SK-N-SH (cell line): ENCODE data around the gene SPRR3. TPM values are rescaled to one million over a fixed set of nuclear protein-coding genes. Genes with fewer than 3 reads are reported as not detected.

Experiments used
- CTCF ChIA-PET: fragments of 300-600, 350-600 bp; formaldehyde crosslinking; extraction: SDS; loops from one replicate; lab custom pipeline; 2021; lab: Yijun Ruan, JAX
- POLR2A ChIA-PET: fragments of 350-600 bp; sonication (Branson Sonifier 250); formaldehyde crosslinking; extraction: SDS; loops from one replicate; lab custom pipeline; 2020; ENCODE audit warnings: antibody characterized with exemption, inconsistent platforms; lab: Yijun Ruan, JAX
- DNase-seq: peaks from one replicate; pipeline ENCODE4 v3.0.0; 2012
- H2AFZ ChIP-seq: fragments of 200-600 bp; sonication (generic); 2 replicates; pipeline ENCODE4 v1.8.1; 2016; ENCODE audit warnings: antibody characterized with exemption, mild to moderate bottlenecking, low read depth
- H3F3A ChIP-seq: fragments of 200-600 bp; sonication (generic); replicated peaks from 2 replicates; pipeline ENCODE3; 2016; ENCODE audit warnings: antibody characterized with exemption, mild to moderate bottlenecking; ENCODE audit not compliant: insufficient read depth
- H3K27ac ChIP-seq, 2 experiments: fragments of 200-500 bp in 1 of 2; fragments of 200-600 bp in 1 of 2; sonication (Bioruptor generic) in 1 of 2; sonication (generic), shearing (Covaris generic) in 1 of 2; 2 replicates each; pipeline versions ENCODE4 v1.5.1 to v1.6.1; 2014 to 2016; ENCODE audit warnings: low read depth in 2 of 2, inconsistent platforms in 1 of 2, low read length in 1 of 2, mild to moderate bottlenecking in 1 of 2, mixed read lengths in 1 of 2
- H3K27me3 ChIP-seq: fragments of 200-600 bp; sonication (generic), shearing (Covaris generic); 2 replicates; pipeline ENCODE4 v1.6.1; 2016; ENCODE audit warnings: mixed run types; ENCODE audit not compliant: insufficient read depth
- H3K36me3 ChIP-seq, 2 experiments: fragments of 200-500 bp in 1 of 2; fragments of 200-600 bp in 1 of 2; sonication (Bioruptor generic) in 1 of 2; sonication (generic) in 1 of 2; replicated peaks in 1 of 2; 2 replicates each; pipeline versions ENCODE3 to v1.5.1; 2014 to 2016; ENCODE audit warnings: low read length in 1 of 2, mild to moderate bottlenecking in 1 of 2; ENCODE audit not compliant: insufficient read depth in 2 of 2, control insufficient read depth in 1 of 2
- H3K4me1 ChIP-seq, 2 experiments: fragments of 200-500 bp in 1 of 2; fragments of 200-600 bp in 1 of 2; sonication (Bioruptor generic) in 1 of 2; sonication (generic), shearing (Covaris generic) in 1 of 2; 2 replicates each; pipeline versions ENCODE4 v1.5.1 to v1.6.1; 2014 to 2016; ENCODE audit warnings: low read depth in 1 of 2, low read length in 1 of 2, mixed run types in 1 of 2; ENCODE audit not compliant: insufficient read depth in 2 of 2, control insufficient read depth in 1 of 2
- H3K4me2 ChIP-seq: fragments of 200-600 bp; sonication (generic), shearing (Covaris generic); 2 replicates; pipeline ENCODE4 v1.6.1; 2017; ENCODE audit warnings: mixed run types
- H3K4me3 ChIP-seq, 2 experiments: fragments of 200-500 bp in 1 of 2; fragments of 200-600 bp in 1 of 2; sonication (Bioruptor generic) in 1 of 2; sonication (generic), shearing (Covaris generic) in 1 of 2; 2 replicates each; pipeline versions ENCODE4 v1.5.1 to v1.8.1; 2014 to 2016; ENCODE audit warnings: low read depth in 2 of 2, inconsistent platforms in 1 of 2, low read length in 1 of 2, mild to moderate bottlenecking in 1 of 2, mixed read lengths in 1 of 2, moderate library complexity in 1 of 2
- H3K79me2 ChIP-seq: fragments of 200-600 bp; sonication (generic); 2 replicates; pipeline ENCODE4 v1.8.1; 2017; ENCODE audit warnings: mild to moderate bottlenecking; ENCODE audit not compliant: insufficient read depth
- H3K9ac ChIP-seq: fragments of 200-600 bp; sonication (generic); 2 replicates; pipeline ENCODE4 v1.6.1; 2017; ENCODE audit warnings: mixed run types
- H3K9me2 ChIP-seq: fragments of 200-600 bp; sonication (generic); 2 replicates; pipeline ENCODE4 v1.6.1; 2017; ENCODE audit warnings: mixed run types
- H3K9me3 ChIP-seq: fragments of 200-600 bp; sonication (generic); 2 replicates; pipeline ENCODE4 v1.6.1; 2017; ENCODE audit warnings: mixed run types, mild to moderate bottlenecking, moderate library complexity
- H4K20me1 ChIP-seq: fragments of 200-600 bp; sonication (generic); 2 replicates; pipeline ENCODE4 v1.6.1; 2017; ENCODE audit warnings: mild to moderate bottlenecking, mixed run types; ENCODE audit not compliant: insufficient read depth
- ELF1 ChIP-seq: IDR thresholded peaks from 2 replicates; pipeline ENCODE4 v1.4.0; 2012
- FOSL2 ChIP-seq: IDR thresholded peaks from 2 replicates; pipeline ENCODE4 v1.4.0; 2012; ENCODE audit warnings: low read depth, mild to moderate bottlenecking, moderate library complexity, borderline replicate concordance
- FOXJ3 ChIP-seq: sonication (generic); formaldehyde crosslinking; IDR thresholded peaks from 2 replicates; pipeline ENCODE4 v1.5.1; 2020; ENCODE audit warnings: mild to moderate bottlenecking, missing genetic modification reagents
- FOXM1 ChIP-seq: IDR thresholded peaks from 2 replicates; pipeline ENCODE4 v1.4.0; 2012; ENCODE audit warnings: low read depth, mild to moderate bottlenecking
- GABPA ChIP-seq: IDR thresholded peaks from 2 replicates; pipeline ENCODE4 v1.4.0; 2012; ENCODE audit warnings: low read depth, mild to moderate bottlenecking
- MAX ChIP-seq: IDR thresholded peaks from 2 replicates; pipeline ENCODE4 v1.4.0; 2012; ENCODE audit warnings: low read depth
- MEF2A ChIP-seq: IDR thresholded peaks from 2 replicates; pipeline ENCODE4 v1.4.0; 2012; ENCODE audit warnings: low read depth, borderline replicate concordance
- MXI1 ChIP-seq: IDR thresholded peaks from 2 replicates; pipeline ENCODE4 v1.6.1; 2012; ENCODE audit warnings: mild to moderate bottlenecking, low read depth, low read length, improper control_type of control experiment
- NFIC ChIP-seq: IDR thresholded peaks from 2 replicates; pipeline ENCODE4 v1.4.0; 2012; ENCODE audit warnings: borderline replicate concordance
- NRF1 ChIP-seq: IDR thresholded peaks from 2 replicates; pipeline ENCODE4 v1.6.1; 2012; ENCODE audit warnings: low read depth, mild to moderate bottlenecking, low read length
- PBX3 ChIP-seq: IDR thresholded peaks from 2 replicates; pipeline ENCODE4; 2012
- REST ChIP-seq: IDR thresholded peaks from 2 replicates; pipeline ENCODE4 v1.6.1; 2012; ENCODE audit warnings: mild to moderate bottlenecking, low read depth, low read length, moderate library complexity
- RXRA ChIP-seq: IDR thresholded peaks from 2 replicates; pipeline ENCODE4 v1.4.0; 2012; ENCODE audit warnings: low read depth, mild to moderate bottlenecking, borderline replicate concordance
- SIN3A ChIP-seq: IDR thresholded peaks from 2 replicates; pipeline ENCODE4 v1.6.1; 2012; ENCODE audit warnings: low read depth, mild to moderate bottlenecking, low read length, moderate library complexity, borderline replicate concordance
- SMC3 ChIP-seq: IDR thresholded peaks from 2 replicates; pipeline ENCODE4 v1.6.1; 2012; ENCODE audit warnings: low read depth, low read length, improper control_type of control experiment
- TCF12 ChIP-seq: IDR thresholded peaks from 2 replicates; pipeline ENCODE4 v1.4.0; 2012
- TEAD4 ChIP-seq: IDR thresholded peaks from 2 replicates; pipeline ENCODE4 v1.4.0; 2012; ENCODE audit warnings: mild to moderate bottlenecking, borderline replicate concordance; ENCODE audit not compliant: insufficient read depth
- USF2 ChIP-seq: fragments of 150-350 bp; IDR thresholded peaks from 2 replicates; pipeline ENCODE4 v1.6.1; 2017; ENCODE audit warnings: antibody characterized with exemption, low read length, low read depth, borderline replicate concordance
- WGBS: methylation state at CpG from one replicate; pipeline ENCODE4 v1.1.6; 2017; ENCODE audit warnings: low lambda C conversion rate; 5-methylcytosine and 5-hydroxymethylcytosine counted together
- polyA plus RNA-seq, 3 experiments: library from polyadenylated mRNA; depleted of rRNA; stranded (reverse); fragments of >200 nt; gene quantifications; 2 replicates each; pipeline ENCODE4 v1.2.3, GENCODE V29; 2012

SPRR3 gene
- polyA plus RNA-seq, 1 of the 3 experiments (the other 2 are of a cell fraction) = not detected

GRCh38 chr1:153032677-153033308 lies 31.2 kb downstream of the SPRR3 start (continued):
- TF ChIP-seq FOXM1 (no peak), TCF12 (no peak), SMC3 (0 out of 2 replicates have a peak, but pooled peaks have one; percentile 9)

GRCh38 chr1:153035211-153035610 lies 33.7 kb downstream of the SPRR3 start:
- Histone ChIP-seq H3K9me3 (no peaks in the 10 kb centered on the region), H4K20me1 (no peaks in the 10 kb centered on the region), H3K9me2 (no peaks in the 10 kb centered on the region), H3K9ac (no peak overlapping the region), H3K79me2 (no peaks in the 10 kb centered on the region), H3K4me1 (no peaks in the 10 kb centered on the region), H2AFZ (no peak overlapping the region), H3K27ac (no peak overlapping the region), H3K27me3 (no peaks in the 10 kb centered on the region), H3F3A (no peaks in the 10 kb centered on the region), H3K4me3 (no peak overlapping the region), H3K4me2 (no peak overlapping the region), H3K36me3 (no peaks in the 10 kb centered on the region)
- DNase-seq = no peak
- ChIA-PET POLR2A (no interaction called here), CTCF (no interaction called here)
- TF ChIP-seq USF2 = no peak
- no peak for TF ChIP-seq RXRA
- TF ChIP-seq PBX3 = no peak
- no peak for TF ChIP-seq REST
- no peak for TF ChIP-seq TEAD4
- TF ChIP-seq MXI1 = no peak
- no peak for TF ChIP-seq ELF1
- no peak for TF ChIP-seq MEF2A
- TF ChIP-seq NRF1 = no peak
- TF ChIP-seq FOSL2 = no peak
- TF ChIP-seq FOXJ3 (CRISPR knock-in tag) = no peak
- no peak for TF ChIP-seq GABPA
- TF ChIP-seq NFIC = no peak
- TF ChIP-seq SIN3A = no peak
- no peak for TF ChIP-seq MAX
- WGBS = 8% methylated on average over 1 of the region's 1 CpG
